ENCODE data around the gene SLC39A8. TPM values are rescaled to one million over a fixed set of nuclear protein-coding genes. Genes with fewer than 3 reads are reported as not detected.

The SLC39A8 gene
- polyA plus RNA-seq, 2 of the 4 experiments (the other 2 are of a cell fraction) = 14.1 to 20.4 TPM

GRCh38 chr4:102234243-102234838 is 110.9 kb downstream of the SLC39A8 start:
- no peak for FAIRE-seq
- DNase-seq (ENCODE audit: low read depth in 1 of 2, low spot score in 1 of 2) = no peak
- Histone ChIP-seq H3K27ac (no peak overlapping the region), H3K9me3 (no peaks in the 10 kb centered on the region), H3K4me3 (no peak overlapping the region), H3K4me2 (no peak overlapping the region), H3K4me1 (no peaks in the 10 kb centered on the region)
- ChIA-PET POLR2A (no interaction called here), CTCF (no interaction called here)
- WGBS (ENCODE audit: missing lambda C conversion rate) = 80% methylated on average over 1 of the region's 15 CpGs
- TF ChIP-seq GATA3 (IDR thresholded peaks at IDR 0.05; ENCODE audit: borderline replicate concordance) = no peak
- TF ChIP-seq RNF2 (IDR thresholded peaks at IDR 0.05; ENCODE audit: borderline replicate concordance, low read depth) = no peak
- no peak for TF ChIP-seq RAD21 (conservative IDR thresholded peaks at IDR 0.05 in 1 of 2, IDR thresholded peaks at IDR 0.05 in 1 of 2)
- no peak for TF ChIP-seq PHF8 (IDR thresholded peaks at IDR 0.05; ENCODE audit: borderline replicate concordance, low read depth)
- no peak for TF ChIP-seq HES2 (IDR thresholded peaks at IDR 0.05)
- no peak for TF ChIP-seq CHD2 (IDR thresholded peaks at IDR 0.05; ENCODE audit: low read length, partially characterized antibody)
- no peak for TF ChIP-seq NPAS2 (CRISPR knock-in tag; IDR thresholded peaks at IDR 0.05; ENCODE audit: borderline replicate concordance)
- no peak for TF ChIP-seq FOSB (CRISPR knock-in tag; IDR thresholded peaks at IDR 0.05)
- no peak for TF ChIP-seq JUN (IDR thresholded peaks at IDR 0.05)
- TF ChIP-seq TFCP2L1 (CRISPR knock-in tag; IDR thresholded peaks at IDR 0.05) = no peak
- TF ChIP-seq CTCF (IDR thresholded peaks at IDR 0.05) = no peak
- no peak for TF ChIP-seq HDAC2 (IDR thresholded peaks at IDR 0.05)
- ATAC-seq = no peak

- no peak overlapping the region for H3K27ac ChIP-seq
- POLR2A ChIA-PET = no interaction called here
- TF ChIP-seq SMC3 (IDR thresholded peaks at IDR 0.05) (no peak), HOXB13 (CRISPR knock-in tag; IDR thresholded peaks at IDR 0.05; ENCODE audit: low read depth) (no peak), NFE2L2 (conservative IDR thresholded peaks at IDR 0.05; ENCODE audit: low read length) (no peak), MAX (IDR thresholded peaks at IDR 0.05) (no peak)
- ATAC-seq (no peak), DNase-seq (ENCODE audit: low read depth in 1 of 2, low spot score in 1 of 2) (no peak), FAIRE-seq (no peak)
- H3K4me2 ChIP-seq = no peak overlapping the region
- no peaks in the 10 kb centered on the region for H3K4me1 ChIP-seq
- no peak overlapping the region for H3K4me3 ChIP-seq
- CTCF ChIA-PET = no interaction called here
- H3K9me3 ChIP-seq = no peaks in the 10 kb centered on the region
These were observed 115.1 kb downstream of the SLC39A8 start for GRCh38 chr4:102230194-102230593.

- Histone ChIP-seq H3K4me2 (no peak overlapping the region), H3K4me3 (no peak overlapping the region), H3K9me3 (no peaks in the 10 kb centered on the region), H3K27ac (no peak overlapping the region), H3K4me1 (no peaks in the 10 kb centered on the region)
- ATAC-seq (no peak), DNase-seq (ENCODE audit: low read depth in 1 of 2, low spot score in 1 of 2) (no peak), FAIRE-seq (no peak)
- TF ChIP-seq HEYL (CRISPR knock-in tag; IDR thresholded peaks at IDR 0.05) = no peak
- TF ChIP-seq ZSCAN20 (CRISPR knock-in tag; IDR thresholded peaks at IDR 0.05) = no peak
- no peak for TF ChIP-seq ZNF302 (CRISPR knock-in tag; IDR thresholded peaks at IDR 0.05)
- no peak for TF ChIP-seq POLR2AphosphoS2 (conservative IDR thresholded peaks at IDR 0.05; ENCODE audit: low read length)
- TF ChIP-seq HES2 (IDR thresholded peaks at IDR 0.05) = no peak
- TF ChIP-seq CBX2 (IDR thresholded peaks at IDR 0.05; ENCODE audit: borderline replicate concordance, low read depth) = no peak
- TF ChIP-seq, protein P1, sequence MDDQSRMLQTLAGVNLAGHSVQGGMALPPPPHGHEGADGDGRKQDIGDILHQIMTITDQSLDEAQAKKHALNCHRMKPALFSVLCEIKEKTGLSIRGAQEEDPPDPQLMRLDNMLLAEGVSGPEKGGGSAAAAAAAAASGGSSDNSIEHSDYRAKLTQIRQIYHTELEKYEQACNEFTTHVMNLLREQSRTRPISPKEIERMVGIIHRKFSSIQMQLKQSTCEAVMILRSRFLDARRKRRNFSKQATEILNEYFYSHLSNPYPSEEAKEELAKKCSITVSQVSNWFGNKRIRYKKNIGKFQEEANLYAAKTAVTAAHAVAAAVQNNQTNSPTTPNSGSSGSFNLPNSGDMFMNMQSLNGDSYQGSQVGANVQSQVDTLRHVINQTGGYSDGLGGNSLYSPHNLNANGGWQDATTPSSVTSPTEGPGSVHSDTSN (IDR thresholded peaks at IDR 0.05) = no peak
- no peak for TF ChIP-seq ZFP36 (IDR thresholded peaks at IDR 0.05; ENCODE audit: borderline replicate concordance, partially characterized antibody)
- TF ChIP-seq MAFK (IDR thresholded peaks at IDR 0.05; ENCODE audit: partially characterized antibody) = no peak
- no peak for TF ChIP-seq GATA3 (IDR thresholded peaks at IDR 0.05; ENCODE audit: borderline replicate concordance)
- no peak for TF ChIP-seq BHLHE40 (IDR thresholded peaks at IDR 0.05; ENCODE audit: low read depth, low read length)
- ChIA-PET CTCF (no interaction called here), POLR2A (no interaction called here)
- WGBS (ENCODE audit: missing lambda C conversion rate) = 74% methylated on average over 1 of the region's 1 CpG
These were observed 117.9 kb downstream of the SLC39A8 start for GRCh38 chr4:102227388-102227787.
